Hepatocyte (in vitro differentiated cells): ENCODE measurements around the gene DOCK4. TPM values are rescaled to one million over a fixed set of nuclear protein-coding genes. Genes with fewer than 3 reads are reported as not detected.

ENCODE experiments used
- DNase-seq: peaks from one replicate; pipeline ENCODE4 v3.0.0-alpha.2; 2016; ENCODE audit warnings: low spot score
- H2AFZ ChIP-seq: fragments of 200-600 bp; sonication (generic); 2 replicates; pipeline ENCODE4 v1.6.0; 2016; ENCODE audit warnings: antibody characterized with exemption, mild to moderate bottlenecking
- H3K27ac ChIP-seq: fragments of 200-600 bp; sonication (generic); 2 replicates; pipeline ENCODE4 v1.5.1; 2016; ENCODE audit warnings: mild to moderate bottlenecking
- H3K27me3 ChIP-seq: fragments of 200-600 bp; sonication (generic); 2 replicates; pipeline ENCODE4 v1.6.1; 2016
- H3K36me3 ChIP-seq: fragments of 200-600 bp; sonication (generic); replicated peaks from 2 replicates; pipeline ENCODE4 v1.5.1; 2016; ENCODE audit warnings: low read depth; ENCODE audit not compliant: insufficient read depth
- H3K4me1 ChIP-seq: fragments of 200-600 bp; sonication (generic); 2 replicates; pipeline ENCODE4 v1.5.1; 2016; ENCODE audit warnings: mild to moderate bottlenecking, moderate library complexity; ENCODE audit not compliant: insufficient read depth
- H3K4me2 ChIP-seq: fragments of 200-600 bp; sonication (generic); 2 replicates; pipeline ENCODE4 v1.6.0; 2016
- H3K4me3 ChIP-seq: fragments of 200-600 bp; sonication (generic); 2 replicates; pipeline ENCODE4 v1.5.1; 2016; ENCODE audit warnings: mild to moderate bottlenecking
- H3K79me2 ChIP-seq: fragments of 200-600 bp; sonication (generic); 2 replicates; pipeline ENCODE4 v1.6.0; 2017; ENCODE audit warnings: mild to moderate bottlenecking
- H3K9me2 ChIP-seq: fragments of 200-600 bp; sonication (generic); replicated peaks from 2 replicates; pipeline ENCODE4 v1.6.0; 2017; ENCODE audit warnings: mild to moderate bottlenecking; ENCODE audit not compliant: insufficient read depth
- H3K9me3 ChIP-seq: fragments of 200-600 bp; sonication (generic); 2 replicates; pipeline ENCODE4 v1.5.1; 2016; ENCODE audit warnings: low read depth, mild to moderate bottlenecking
- H4K20me1 ChIP-seq: fragments of 200-600 bp; sonication (generic); 2 replicates; pipeline ENCODE4 v1.6.0; 2016; ENCODE audit warnings: mild to moderate bottlenecking; ENCODE audit not compliant: insufficient read depth, poor library complexity, severe bottlenecking
- CTCF ChIP-seq: fragments of 200-600 bp; sonication (generic); IDR thresholded peaks from 2 replicates; pipeline ENCODE4 v1.5.1; 2016; ENCODE audit warnings: antibody characterized with exemption, mild to moderate bottlenecking; ENCODE audit not compliant: poor library complexity
- EZH2 ChIP-seq: fragments of 200-600 bp; sonication (generic); IDR thresholded peaks from 2 replicates; pipeline ENCODE4 v1.6.1; 2016; ENCODE audit warnings: antibody characterized with exemption, mild to moderate bottlenecking, borderline replicate concordance
- EZH2phosphoT487 ChIP-seq: fragments of 200-600 bp; sonication (generic); IDR thresholded peaks from one replicate; pipeline ENCODE4 v1.6.1; 2018; ENCODE audit warnings: antibody characterized with exemption, mild to moderate bottlenecking, low read depth, moderate library complexity; ENCODE audit not compliant: unreplicated experiment, severe bottlenecking
- WGBS: methylation state at CpG from one replicate; pipeline ENCODE4 v1.1.6; 2016; ENCODE audit warnings: low lambda C conversion rate; ENCODE audit errors: missing lambda C conversion rate; 5-methylcytosine and 5-hydroxymethylcytosine counted together
- polyA plus RNA-seq: library from polyadenylated mRNA; unstranded; fragments of >200 nt; fragmentation: Nextera tagmentation; extraction: Ambion mirVana; gene quantifications from 2 replicates; pipeline ENCODE4 v1.2.1, GENCODE V29; 2016
- total RNA-seq: library from RNA; depleted of rRNA; stranded (reverse); fragments of >200 nt; gene quantifications from 2 replicates; pipeline ENCODE4 v1.2.3, GENCODE V29; 2014

The DOCK4 gene
- total and polyA plus RNA-seq, 2 experiments from 2014 or later, result 4.4 to 22.9 TPM

- Histone ChIP-seq H3K27ac (no peak overlapping the region), H3K27me3 (no peaks in the 10 kb centered on the region), H4K20me1 (no peaks in the 10 kb centered on the region), H3K4me1 (peaks cover 8% of the 10 kb centered on the region), H3K4me2 (no peak overlapping the region), H3K36me3 (no peaks in the 10 kb centered on the region), H3K9me2 (no peaks in the 10 kb centered on the region), H3K4me3 (no peak overlapping the region), H3K79me2 (no peaks in the 10 kb centered on the region), H3K9me3 (no peaks in the 10 kb centered on the region), H2AFZ (no peak overlapping the region)
- peak; percentile 26 for TF ChIP-seq CTCF
- no peak for TF ChIP-seq EZH2
- WGBS, result 39% methylated on average over 5 of the region's 5 CpGs
- DNase-seq, result peak; percentile 49
Observed at GRCh38 chr7:111855842-111856227, 350.4 kb downstream of the DOCK4 start.

- H4K20me1 ChIP-seq, result no peaks in the 10 kb centered on the region
- TF ChIP-seq EZH2 (no peak), CTCF (peak; percentile 59)
- H3K9me3 ChIP-seq, result no peaks in the 10 kb centered on the region
- no peak overlapping the region for H2AFZ ChIP-seq
- DNase-seq, result peak; percentile 81
- 65% methylated on average over 4 of the region's 4 CpGs for WGBS
- H3K4me2 ChIP-seq, result no peak overlapping the region
- H3K79me2 ChIP-seq, result no peaks in the 10 kb centered on the region
- H3K36me3 ChIP-seq, result no peaks in the 10 kb centered on the region
- no peaks in the 10 kb centered on the region for H3K9me2 ChIP-seq
- H3K4me1 ChIP-seq, result peaks cover 8% of the 10 kb centered on the region
- no peak overlapping the region for H3K27ac ChIP-seq
- no peak overlapping the region for H3K4me3 ChIP-seq
- H3K27me3 ChIP-seq, result no peaks in the 10 kb centered on the region
Observed at GRCh38 chr7:111855161-111855841, 350.9 kb downstream of the DOCK4 start.

GRCh38 chr7:111853201-111853990, 352.8 kb downstream of the DOCK4 start:
- H3K4me1 ChIP-seq, result peaks cover 8% of the 10 kb centered on the region
- H2AFZ ChIP-seq, result no peak overlapping the region
- no peak overlapping the region for H3K4me3 ChIP-seq
- TF ChIP-seq EZH2phosphoT487, result no peak
- TF ChIP-seq CTCF, result peak; percentile 23
- H3K9me3 ChIP-seq, result no peaks in the 10 kb centered on the region
- no peak overlapping the region for H3K4me2 ChIP-seq
- H3K79me2 ChIP-seq, result no peaks in the 10 kb centered on the region
- no peaks in the 10 kb centered on the region for H3K9me2 ChIP-seq
- peak overlapping the region; percentile 10 for H3K27ac ChIP-seq
- no peaks in the 10 kb centered on the region for H4K20me1 ChIP-seq
- WGBS, result 65% methylated on average over 10 of the region's 10 CpGs
- H3K27me3 ChIP-seq, result no peaks in the 10 kb centered on the region
- no peak for DNase-seq
- no peaks in the 10 kb centered on the region for H3K36me3 ChIP-seq
